Sigmoid colon (tissue), 7 donors: Measurements from ENCODE around the gene PRDX2. TPM values are rescaled to one million over a fixed set of nuclear protein-coding genes. Genes with fewer than 3 reads are reported as not detected.

Source experiments
- DNase-seq: peaks from one replicate; pipeline ENCODE4 v3.0.0-alpha.2; 2019
- H3K27ac ChIP-seq, 4 donors: fragments of 200-600 bp; sonication (generic); one replicate each; pipeline ENCODE4 v1.5.1; 2016 to 2019; ENCODE audit warnings: mild to moderate bottlenecking in 1 of 4
- H3K27me3 ChIP-seq, 3 donors: fragments of 200-600 bp; sonication (generic); one replicate each; pipeline ENCODE4 v1.5.1; 2019; ENCODE audit warnings: mild to moderate bottlenecking in 1 of 3
- H3K36me3 ChIP-seq, 4 donors: fragments of 200-600 bp; sonication (generic); one replicate each; pipeline ENCODE4 v1.5.1; 2016 to 2019
- H3K4me1 ChIP-seq, 4 donors: fragments of 200-600 bp; sonication (generic); one replicate each; pipeline ENCODE4 v1.5.1; 2017 to 2019
- H3K4me3 ChIP-seq, 4 donors: fragments of 200-600 bp; sonication (generic); one replicate each; pipeline ENCODE4 v1.5.1; 2017 to 2019; ENCODE audit warnings: mild to moderate bottlenecking in 2 of 4, moderate library complexity in 1 of 4
- H3K9me3 ChIP-seq, 4 donors: fragments of 200-600 bp in 3 of 4; sonication (generic) in 3 of 4; one replicate each; pipeline versions ENCODE4 v1.5.1 to v1.6.1; 2013 to 2019
- CTCF ChIP-seq, 4 experiments: fragments of 450-650 bp in 3 of 4; fragments of 200-600 bp in 1 of 4; IDR thresholded peaks; one replicate each; pipeline ENCODE4 v1.5.1; 2016 to 2019; ENCODE audit warnings: antibody characterized with exemption in 4 of 4, mild to moderate bottlenecking in 3 of 4, moderate library complexity in 2 of 4
- EP300 ChIP-seq, 4 donors: sonication (generic); formaldehyde crosslinking; IDR thresholded peaks; one replicate each; pipeline ENCODE4 v1.6.1; 2017; ENCODE audit warnings: antibody characterized with exemption in 4 of 4
- POLR2A ChIP-seq, 2 donors: fragments of 450-650 bp; IDR thresholded peaks; one replicate each; pipeline ENCODE4 v1.6.1; 2016; ENCODE audit warnings: antibody characterized with exemption in 2 of 2, mild to moderate bottlenecking in 2 of 2, moderate library complexity in 2 of 2
- POLR2AphosphoS5 ChIP-seq, 4 donors: sonication (generic); formaldehyde crosslinking; IDR thresholded peaks; one replicate each; pipeline ENCODE4 v1.6.1; 2017; ENCODE audit warnings: antibody characterized with exemption in 4 of 4
- WGBS, 2 donors: extraction: QIAGEN DNeasy Blood & Tissue Kit; methylation state at CpG; one replicate each; pipeline ENCODE4 v1.1.7; 2013; 5-methylcytosine and 5-hydroxymethylcytosine counted together
- intact Hi-C: fragments of 100-400 bp; cut with DNase I; formaldehyde crosslinking; loops from one replicate; pipeline ENCODE4 v1.15.1; 2023
- polyA plus RNA-seq, 3 donors: library from polyadenylated mRNA; stranded (reverse); fragments of 200-250 nt; gene quantifications; one replicate each; pipeline ENCODE4 v1.2.3, GENCODE V29; 2013
- total RNA-seq, 4 donors: library from RNA; depleted of rRNA; stranded (reverse); fragments of >200 nt; gene quantifications; one replicate each; pipeline ENCODE4 v1.1.0, GENCODE V29; 2016
- donor health status: healthy with polysubstance abuse.
- donor health status: Bipolar disorder and iron deficiency.
- donor health status: healthy.

The PRDX2 gene
- total and polyA plus RNA-seq, 7 donors: 248 to 379 (median 277) TPM

GRCh38 chr19:12794971-12795381 lies 6.6 kb downstream of the PRDX2 start:
- intact Hi-C loops: loop anchor here (5.0 kb wide), 3 partner anchors 212 to 1052 kb away; partner anchors contain the start of genes IER2 and STX10
- Histone ChIP-seq H3K4me3 (no peak overlapping the region), H3K4me1 (peaks cover 0 to 33% (median 29%) of the 10 kb centered on the region in 4 donors), H3K36me3 (peaks cover 0 to 14% (median 13%) of the 10 kb centered on the region in 4 donors), H3K27ac (peak overlapping the region; percentile 97 to 100 (median 98)), H3K27me3 (no peaks in the 10 kb centered on the region), H3K9me3 (no peaks in the 10 kb centered on the region)
- no peak for TF ChIP-seq POLR2AphosphoS5 (IDR thresholded peaks at IDR 0.05)
- no peak for TF ChIP-seq EP300 (IDR thresholded peaks at IDR 0.05)
- no peak for TF ChIP-seq CTCF (IDR thresholded peaks at IDR 0.05)
- TF ChIP-seq POLR2A (IDR thresholded peaks at IDR 0.05): no peak
- 85 to 93% methylated on average over 9 of the region's 9 CpGs for WGBS, 2 donors
- no peak for DNase-seq

GRCh38 chr19:12794196-12794941 lies 7.2 kb downstream of the PRDX2 start:
- DNase-seq: no peak
- intact Hi-C loops: loop anchor here (5.0 kb wide), 3 partner anchors 213 to 1053 kb away; partner anchors contain the start of genes IER2 and STX10
- no peak for TF ChIP-seq POLR2A (IDR thresholded peaks at IDR 0.05)
- TF ChIP-seq EP300 (IDR thresholded peaks at IDR 0.05): no peak
- no peak for TF ChIP-seq CTCF (IDR thresholded peaks at IDR 0.05)
- no peak for TF ChIP-seq POLR2AphosphoS5 (IDR thresholded peaks at IDR 0.05)
- peaks cover 0 to 8% (median 7%) of the 10 kb centered on the region in 4 donors for H3K36me3 ChIP-seq
- H3K27ac ChIP-seq: peak overlapping the region; percentile 97 to 100 (median 98)
- H3K9me3 ChIP-seq: no peaks in the 10 kb centered on the region
- 65 to 69% methylated on average over 7 of the region's 7 CpGs for WGBS, 2 donors
- no peaks in the 10 kb centered on the region for H3K27me3 ChIP-seq
- peaks cover 0 to 35% (median 28%) of the 10 kb centered on the region in 4 donors for H3K4me1 ChIP-seq
- peak overlapping the region; percentile 72 to 99 (median 90) for H3K4me3 ChIP-seq

GRCh38 chr19:12793290-12794195 lies 8.1 kb downstream of the PRDX2 start:
- peak; percentile 97 for DNase-seq
- H3K27me3 ChIP-seq: no peaks in the 10 kb centered on the region
- peak overlapping the region; percentile 97 to 100 (median 98) for H3K27ac ChIP-seq
- peak; percentile 85 to 97 (median 91) for TF ChIP-seq POLR2AphosphoS5 (IDR thresholded peaks at IDR 0.05)
- TF ChIP-seq EP300 (IDR thresholded peaks at IDR 0.05): peak in 2 of 4 donors; percentile 90 to 97
- TF ChIP-seq CTCF (IDR thresholded peaks at IDR 0.05): no peak
- peak; percentile 49 to 61 for TF ChIP-seq POLR2A (IDR thresholded peaks at IDR 0.05)
- peak overlapping the region; percentile 72 to 99 (median 90) for H3K4me3 ChIP-seq
- peaks cover 0 to under 1% (median 0%) of the 10 kb centered on the region in 4 donors for H3K36me3 ChIP-seq
- H3K9me3 ChIP-seq: no peaks in the 10 kb centered on the region
- intact Hi-C loops: loop anchor here (5.0 kb wide), 3 partner anchors 214 to 1054 kb away; partner anchors contain the start of genes IER2 and STX10
- 0% methylated on average over 81 of the region's 81 CpGs for WGBS, 2 donors
- H3K4me1 ChIP-seq: peaks cover 0 to 43% (median 37%) of the 10 kb centered on the region in 4 donors

- H3K4me3 ChIP-seq: peak overlapping the region; percentile 72 to 99 (median 90)
- H3K36me3 ChIP-seq: no peaks in the 10 kb centered on the region
- DNase-seq: no peak
- intact Hi-C loops: loop anchor here (5.0 kb wide), 3 partner anchors 214 to 1054 kb away; partner anchors contain the start of genes IER2 and STX10
- no peaks in the 10 kb centered on the region for H3K27me3 ChIP-seq
- H3K9me3 ChIP-seq: no peaks in the 10 kb centered on the region
- peaks cover 0 to 50% (median 43%) of the 10 kb centered on the region in 4 donors for H3K4me1 ChIP-seq
- no peak for TF ChIP-seq CTCF (IDR thresholded peaks at IDR 0.05)
- no peak for TF ChIP-seq POLR2AphosphoS5 (IDR thresholded peaks at IDR 0.05)
- no peak for TF ChIP-seq EP300 (IDR thresholded peaks at IDR 0.05)
- no peak for TF ChIP-seq POLR2A (IDR thresholded peaks at IDR 0.05)
- 0% methylated on average over 22 of the region's 22 CpGs for WGBS, 2 donors
- peak overlapping the region; percentile 97 to 100 (median 98) for H3K27ac ChIP-seq
Measured at GRCh38 chr19:12792853-12793289, 8.7 kb downstream of the PRDX2 start.
